Stimulated activated CD4-positive, alpha-beta T cell treated with anti-CD3 and anti-CD28 coated beads, TNF-alpha, amount 100 ng/mL, for 48 hours (primary cell): ENCODE measurements around the gene TNRC6B.
"Not testable (repeated sequence)": the region's sequence is repeated elsewhere in the genome, so short reads cannot be mapped to it uniquely, and the experiment has no call there.

Experiments
- DNase-seq, 3 donors: peaks; one replicate each; pipeline ENCODE4 v3.0.0-alpha.2; 2020; ENCODE audit warnings: low read depth in 3 of 3

Gene TNRC6B

GRCh38 chr22:40181323-40181722 is 3.6 kb downstream of the TNRC6B start:
- no peak for DNase-seq

- DNase-seq, result no peak
Measured at GRCh38 chr22:40182231-40182835, 4.6 kb downstream of the TNRC6B start.

GRCh38 chr22:40183029-40183581 is 5.4 kb downstream of the TNRC6B start:
- no peak for DNase-seq

GRCh38 chr22:40183603-40184002 is 5.9 kb downstream of the TNRC6B start:
- not testable (repeated sequence) for DNase-seq

DNA sequence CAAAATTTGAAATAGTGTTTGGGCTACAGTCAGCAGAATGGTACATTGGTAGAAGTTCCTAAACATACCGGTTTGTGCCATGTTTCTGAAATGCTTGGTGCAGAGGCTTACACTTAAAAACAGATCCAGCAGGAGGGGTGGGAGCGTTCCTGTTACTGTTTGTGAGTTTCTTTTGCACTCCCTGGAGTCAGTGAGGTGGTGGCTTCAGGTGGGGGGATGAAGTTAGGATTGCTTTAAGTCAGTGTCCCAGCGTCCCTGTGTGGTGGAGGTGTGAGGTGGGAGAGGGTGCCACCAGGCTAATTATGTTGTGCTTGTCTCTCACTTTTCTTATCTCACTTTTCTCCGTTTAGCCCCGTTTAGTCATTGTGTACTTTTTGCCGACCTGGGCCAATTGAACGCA is 9.7 kb downstream of the TNRC6B start:
- DNase-seq, result no peak

DNA sequence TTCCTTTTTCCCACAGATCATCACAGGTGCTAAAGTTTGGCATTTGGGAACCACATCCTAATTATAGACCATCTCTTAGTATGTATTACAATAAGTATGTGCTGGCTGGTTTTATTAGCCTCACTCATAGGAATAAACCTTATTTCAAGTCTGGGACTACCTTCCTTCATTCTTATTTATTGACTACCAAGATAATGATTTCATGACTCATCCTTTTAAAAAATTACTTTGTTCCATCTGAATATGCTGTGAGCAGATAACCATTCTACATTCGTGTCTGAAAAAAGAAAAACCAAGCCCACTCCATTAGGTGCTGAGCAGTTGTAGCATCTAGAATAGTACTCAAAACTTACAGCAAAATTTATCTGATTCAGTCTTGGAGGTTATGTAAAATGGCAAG is 12.3 kb downstream of the TNRC6B start:
- DNase-seq, result no peak

GRCh38 chr22:40190501-40190900 is 12.8 kb downstream of the TNRC6B start:
- no peak for DNase-seq

DNA sequence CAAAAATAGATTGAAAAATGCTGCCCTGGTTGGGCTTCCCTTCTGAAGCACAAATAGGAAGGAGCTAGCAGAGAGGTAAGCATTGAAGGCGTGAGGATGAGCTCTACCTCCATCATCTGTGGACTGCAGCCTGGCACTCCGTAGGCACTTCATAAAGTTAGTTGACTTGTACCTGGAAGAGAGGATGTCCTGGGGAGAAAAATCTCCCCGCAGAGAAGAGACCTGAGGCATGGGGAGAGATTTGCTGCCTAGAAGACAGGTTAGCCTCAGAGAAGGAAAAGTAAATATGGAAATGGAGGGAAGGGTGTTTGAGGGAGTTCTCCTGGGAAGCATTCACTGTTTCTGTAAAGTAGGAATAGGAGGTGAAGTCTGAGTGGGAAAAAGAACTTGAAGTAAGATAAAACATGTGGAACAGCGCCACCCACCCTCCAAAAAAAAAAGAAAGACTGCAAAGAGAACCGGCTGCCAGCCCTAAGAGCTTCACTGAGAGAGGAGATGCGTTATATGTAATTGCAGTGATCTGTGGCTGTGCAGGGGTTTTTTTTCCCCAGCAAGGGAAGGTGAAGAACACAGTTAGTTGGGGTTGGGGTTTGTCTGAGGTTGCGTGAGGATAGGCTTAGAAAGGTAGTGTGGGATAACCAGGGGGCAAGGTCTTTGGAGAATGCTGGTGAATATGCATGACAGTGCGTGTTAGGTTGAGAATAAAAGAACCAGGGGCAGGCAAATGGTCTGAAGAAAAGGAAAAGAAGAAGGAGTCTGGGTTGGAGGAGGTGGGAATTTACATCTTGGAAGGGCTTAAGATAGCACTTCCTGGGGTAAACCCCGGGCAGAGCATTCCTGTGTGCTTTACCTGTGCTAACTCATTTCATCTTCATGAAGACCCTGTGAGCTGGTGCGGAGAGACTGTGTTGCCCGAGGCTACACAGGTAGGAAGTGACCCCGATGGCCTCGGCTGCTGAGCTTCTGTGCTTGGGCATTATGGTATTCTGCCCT is 16.0 kb downstream of the TNRC6B start:
- no peak for DNase-seq

- DNase-seq, result no peak
Measured at GRCh38 chr22:40194656-40195055, 16.9 kb downstream of the TNRC6B start.

DNA sequence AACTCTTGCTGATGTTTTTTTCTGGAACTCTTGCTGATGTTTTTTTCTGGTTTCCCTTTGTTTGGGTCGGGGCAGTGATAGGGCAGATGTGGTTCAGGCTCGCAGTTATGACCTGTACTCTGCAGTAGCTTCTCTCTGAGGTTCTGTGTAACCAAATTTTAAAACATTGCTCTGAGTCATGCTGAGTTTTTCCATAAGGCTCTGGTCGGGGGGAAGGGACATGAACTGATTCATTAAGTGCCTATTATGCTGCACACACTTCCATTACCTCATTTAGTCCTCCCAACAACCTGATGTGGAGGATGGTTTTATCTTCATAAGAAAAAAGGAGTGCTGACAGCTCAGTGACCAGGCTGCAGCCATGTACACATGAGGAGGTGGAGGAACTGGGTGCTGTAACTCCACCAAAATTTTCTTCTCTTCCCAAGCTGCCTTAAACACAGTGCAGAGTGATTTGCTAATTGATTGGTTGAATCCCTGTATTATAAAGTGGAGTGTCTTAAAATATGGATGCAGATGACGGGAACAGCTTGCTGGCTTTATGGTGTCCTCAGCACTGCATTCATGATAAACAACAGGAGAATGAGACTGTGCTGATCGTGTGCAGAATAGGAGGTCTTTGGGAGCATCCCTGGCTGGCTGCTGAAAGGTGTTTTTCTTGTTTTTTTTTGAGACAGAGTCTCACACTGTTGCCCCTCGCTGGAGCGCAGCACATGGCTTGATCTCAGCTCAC is 19.1 kb downstream of the TNRC6B start:
- DNase-seq, result peak in 2 of 3 donors; percentile 36 to 42

GRCh38 chr22:40197421-40197820 is 19.7 kb downstream of the TNRC6B start:
- DNase-seq, result not testable (repeated sequence)

DNA sequence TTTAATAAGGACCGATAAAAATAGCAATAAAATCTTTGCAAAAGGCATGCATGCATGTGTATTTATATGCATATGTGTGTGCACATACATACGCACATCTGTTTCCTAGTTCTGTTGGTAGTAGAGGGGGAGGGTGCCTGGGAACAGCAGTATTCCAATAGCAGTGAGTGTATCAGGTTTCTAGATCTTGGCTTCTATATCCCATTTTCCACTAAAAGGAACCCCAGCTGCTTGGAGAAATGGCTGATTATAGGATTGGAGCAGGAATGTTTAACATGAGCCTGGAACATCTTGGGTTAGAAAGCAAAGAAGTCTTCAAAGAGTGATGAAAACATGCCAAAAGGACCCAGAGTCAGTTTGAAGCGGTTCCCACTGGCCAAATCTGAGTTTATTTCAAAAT is 21.0 kb downstream of the TNRC6B start:
- no peak for DNase-seq

GRCh38 chr22:40199223-40199622 is 21.5 kb downstream of the TNRC6B start:
- no peak for DNase-seq

DNA sequence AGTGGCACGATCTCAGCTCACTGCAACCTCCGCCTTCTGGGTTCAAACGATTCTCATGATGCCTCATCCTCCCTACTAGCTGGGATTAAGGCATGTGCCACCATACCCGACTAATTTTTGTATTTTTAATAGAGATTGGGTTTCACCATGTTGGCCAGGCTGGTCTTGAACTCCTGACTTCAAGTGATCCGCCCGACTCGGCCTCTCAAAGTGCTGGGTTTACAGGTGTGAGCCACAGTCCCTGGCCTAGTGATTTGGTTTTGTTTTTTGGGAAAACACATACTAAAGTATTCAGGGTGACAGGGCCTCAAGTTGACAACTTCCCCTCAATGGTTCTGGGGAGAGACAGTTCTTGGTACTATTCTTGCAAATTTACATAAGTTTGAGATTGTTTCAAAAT is 22.1 kb downstream of the TNRC6B start:
- no peak for DNase-seq

DNA sequence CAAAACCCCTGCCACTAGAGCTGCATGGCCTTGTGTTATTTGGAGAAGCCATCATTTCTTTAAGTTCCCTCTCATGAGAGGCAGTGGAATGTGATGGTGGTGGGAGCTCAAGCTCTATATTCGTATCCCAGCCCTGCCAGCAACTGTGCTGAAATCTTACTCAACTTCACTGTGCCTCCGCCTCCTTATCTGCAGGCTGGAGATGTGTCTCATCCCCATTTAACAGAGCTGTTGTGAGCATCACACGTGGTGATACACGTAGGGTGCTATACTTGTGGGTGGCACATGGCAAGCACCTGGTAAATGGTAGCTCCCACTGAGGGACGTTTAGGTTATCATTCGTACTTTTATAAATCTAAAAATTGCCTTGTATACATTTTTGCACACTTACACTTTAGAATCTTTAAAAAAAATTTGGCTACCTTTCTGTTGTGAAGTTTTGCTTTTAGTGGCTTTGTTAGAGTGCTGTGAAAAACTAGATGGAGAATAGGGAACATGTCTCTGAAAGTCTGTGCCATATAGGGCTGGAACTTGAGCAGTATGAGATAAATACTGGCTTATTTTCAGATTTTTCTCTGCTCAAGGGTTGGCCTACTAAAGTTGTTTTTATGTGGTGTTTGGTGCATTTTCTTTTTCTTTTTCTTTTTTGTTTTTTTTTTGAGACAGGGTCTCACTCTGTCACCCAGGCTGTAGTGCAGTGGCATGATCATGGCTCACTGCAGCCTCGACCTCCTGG is 23.2 kb downstream of the TNRC6B start:
- no peak for DNase-seq

DNA sequence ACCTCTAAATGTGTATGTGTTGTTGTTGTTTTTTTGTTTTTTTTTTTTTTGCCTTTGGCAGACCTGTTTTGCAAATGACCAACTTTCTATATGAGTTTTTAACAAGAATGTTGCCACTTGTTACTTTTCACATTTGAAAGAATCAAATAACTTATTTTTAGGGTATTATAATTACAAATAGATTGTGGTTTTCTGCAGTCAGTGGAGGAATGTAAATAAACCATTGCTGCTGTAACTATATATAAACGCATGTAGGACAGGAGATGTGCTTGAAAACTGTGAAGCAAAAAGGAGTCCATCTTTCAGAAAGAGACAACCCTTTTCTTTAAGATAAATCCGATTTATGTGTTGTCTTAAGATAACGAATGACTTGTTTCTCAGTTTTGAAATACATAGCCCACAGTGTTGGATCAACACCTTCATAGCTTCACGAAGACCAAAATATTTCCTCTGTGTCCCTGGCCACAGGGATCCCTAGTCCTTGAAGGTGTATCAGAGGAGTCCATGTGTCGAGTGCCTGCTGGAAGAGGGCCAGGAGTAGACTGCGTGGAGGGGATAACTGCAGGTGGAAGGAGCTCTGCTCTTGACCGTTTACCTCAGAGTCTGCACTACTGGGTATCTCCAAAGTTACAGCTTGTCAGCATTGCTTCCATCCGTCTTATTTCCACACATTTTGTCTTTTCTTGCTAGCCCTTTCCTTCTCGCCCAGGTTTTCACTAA is 24.7 kb downstream of the TNRC6B start:
- no peak for DNase-seq

DNA sequence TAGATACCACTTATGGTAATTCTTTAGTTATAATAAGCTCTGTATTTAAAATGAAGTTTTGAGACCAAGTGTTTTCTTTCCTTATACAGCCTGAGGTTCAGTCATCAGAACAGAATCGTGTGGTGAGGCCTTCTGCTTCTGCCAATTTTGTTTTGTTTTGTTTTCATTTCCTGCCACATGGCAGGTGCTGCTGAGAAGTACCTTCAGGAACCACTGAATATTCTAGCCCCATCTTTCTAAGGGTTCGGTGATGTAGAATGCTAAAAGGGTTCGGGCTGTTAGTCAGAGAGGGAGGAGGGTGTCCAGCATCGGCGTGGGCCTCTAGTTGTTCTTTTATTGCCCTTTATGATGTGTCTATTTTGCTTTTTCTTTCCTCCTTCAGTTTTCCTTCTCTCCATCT is 25.8 kb downstream of the TNRC6B start:
- no peak for DNase-seq

- no peak for DNase-seq
Measured at GRCh38 chr22:40204321-40205116, 26.8 kb downstream of the TNRC6B start.

GRCh38 chr22:40206561-40206960 is 28.8 kb downstream of the TNRC6B start:
- DNase-seq, result no peak

- no peak for DNase-seq
Measured at GRCh38 chr22:40210818-40211217, 33.1 kb downstream of the TNRC6B start.
